WTC11 (cell line): ENCODE data around the gene ADM.

Source experiments
- CBFB ChIP-seq: sonication (generic); formaldehyde crosslinking; IDR thresholded peaks from 2 replicates; pipeline ENCODE4 v1.8.1; 2022; ENCODE audit warnings: mild to moderate bottlenecking, low read depth, missing genetic modification reagents
- FOXJ3 ChIP-seq: sonication (generic); formaldehyde crosslinking; IDR thresholded peaks from 2 replicates; pipeline ENCODE4 v1.9.0; 2021; ENCODE audit warnings: missing genetic modification reagents, mild to moderate bottlenecking, borderline replicate concordance
- JUN ChIP-seq: sonication (generic); formaldehyde crosslinking; IDR thresholded peaks from 2 replicates; pipeline ENCODE4 v1.8.0; 2023; ENCODE audit warnings: mild to moderate bottlenecking, missing genetic modification reagents
- MAX ChIP-seq: sonication (generic); formaldehyde crosslinking; IDR thresholded peaks from 2 replicates; pipeline ENCODE4 v1.8.0; 2022; ENCODE audit warnings: mild to moderate bottlenecking, missing genetic modification reagents
- MXD4 ChIP-seq: fragments of 250-450 bp; sonication (Bioruptor Pico); IDR thresholded peaks from 2 replicates; pipeline ENCODE4 v1.8.0; 2021; ENCODE audit warnings: mild to moderate bottlenecking, moderate library complexity, borderline replicate concordance
- NR2C2 ChIP-seq: sonication (generic); formaldehyde crosslinking; IDR thresholded peaks from 2 replicates; pipeline ENCODE4 v1.8.0; 2022; ENCODE audit warnings: mild to moderate bottlenecking, missing genetic modification reagents
- SP1 ChIP-seq: sonication (generic); formaldehyde crosslinking; conservative IDR thresholded peaks from 2 replicates; pipeline ENCODE4 v1.8.1; 2022; ENCODE audit warnings: missing genetic modification reagents
- TEAD4 ChIP-seq: sonication (generic); formaldehyde crosslinking; IDR thresholded peaks from 2 replicates; pipeline ENCODE4 v1.8.0; 2022; ENCODE audit warnings: mild to moderate bottlenecking, missing genetic modification reagents
- TP53 ChIP-seq: sonication (generic); formaldehyde crosslinking; IDR thresholded peaks from 2 replicates; pipeline ENCODE4 v1.8.1; 2023; ENCODE audit warnings: mild to moderate bottlenecking, missing genetic modification reagents
- USF2 ChIP-seq: sonication (generic); formaldehyde crosslinking; IDR thresholded peaks from 2 replicates; pipeline ENCODE4 v1.8.1; 2023; ENCODE audit warnings: mild to moderate bottlenecking, missing genetic modification reagents, moderate library complexity
- ZNF396 ChIP-seq: fragments of 250-450 bp; sonication (Bioruptor Pico); IDR thresholded peaks from 2 replicates; pipeline ENCODE4 v1.8.0; 2021; ENCODE audit warnings: mild to moderate bottlenecking, moderate library complexity, borderline replicate concordance
- TF ChIP-seq, protein P1 (sequence below): fragments of 200-600 bp; IDR thresholded peaks from 2 replicates; pipeline ENCODE4 v1.8.0; 2022; ENCODE audit warnings: antibody characterized with exemption
- TF ChIP-seq, protein P2 (sequence below): sonication (generic); formaldehyde crosslinking; conservative IDR thresholded peaks from 2 replicates; pipeline ENCODE4 v1.8.1; 2022; ENCODE audit warnings: mild to moderate bottlenecking, missing genetic modification reagents

DNA sequence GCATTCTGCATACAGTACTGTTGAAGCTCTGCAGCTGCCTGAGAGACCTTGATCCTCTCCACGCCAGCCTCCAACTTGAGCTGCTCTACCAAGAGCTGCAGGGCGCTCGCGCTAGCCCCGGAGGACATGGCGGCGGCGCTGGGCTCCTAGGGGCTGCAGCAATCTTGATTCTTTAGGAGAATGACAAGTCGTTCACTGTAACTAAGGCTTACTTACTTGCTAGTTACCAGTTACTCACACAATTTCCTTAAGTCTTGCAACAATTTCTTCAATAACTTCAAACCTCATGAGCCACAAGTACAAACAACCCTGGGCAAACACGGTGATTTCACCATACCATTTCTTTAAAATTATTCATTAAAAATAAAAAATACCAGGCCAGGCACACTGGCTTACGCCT, 32.7 kb upstream of the ADM start:
- TF ChIP-seq SP1 (CRISPR knock-in tag) (no peak), CBFB (CRISPR knock-in tag) (no peak), NR2C2 (CRISPR knock-in tag) (no peak), USF2 (CRISPR knock-in tag) (no peak), FOXJ3 (CRISPR knock-in tag) (no peak), MAX (no peak), MXD4 (CRISPR knock-in tag) (no peak), TEAD4 (no peak), JUN (CRISPR knock-in tag) (no peak), TP53 (CRISPR knock-in tag) (no peak), ZNF396 (CRISPR knock-in tag) (no peak)
- TF ChIP-seq, protein P1, sequence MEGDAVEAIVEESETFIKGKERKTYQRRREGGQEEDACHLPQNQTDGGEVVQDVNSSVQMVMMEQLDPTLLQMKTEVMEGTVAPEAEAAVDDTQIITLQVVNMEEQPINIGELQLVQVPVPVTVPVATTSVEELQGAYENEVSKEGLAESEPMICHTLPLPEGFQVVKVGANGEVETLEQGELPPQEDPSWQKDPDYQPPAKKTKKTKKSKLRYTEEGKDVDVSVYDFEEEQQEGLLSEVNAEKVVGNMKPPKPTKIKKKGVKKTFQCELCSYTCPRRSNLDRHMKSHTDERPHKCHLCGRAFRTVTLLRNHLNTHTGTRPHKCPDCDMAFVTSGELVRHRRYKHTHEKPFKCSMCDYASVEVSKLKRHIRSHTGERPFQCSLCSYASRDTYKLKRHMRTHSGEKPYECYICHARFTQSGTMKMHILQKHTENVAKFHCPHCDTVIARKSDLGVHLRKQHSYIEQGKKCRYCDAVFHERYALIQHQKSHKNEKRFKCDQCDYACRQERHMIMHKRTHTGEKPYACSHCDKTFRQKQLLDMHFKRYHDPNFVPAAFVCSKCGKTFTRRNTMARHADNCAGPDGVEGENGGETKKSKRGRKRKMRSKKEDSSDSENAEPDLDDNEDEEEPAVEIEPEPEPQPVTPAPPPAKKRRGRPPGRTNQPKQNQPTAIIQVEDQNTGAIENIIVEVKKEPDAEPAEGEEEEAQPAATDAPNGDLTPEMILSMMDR = no peak
- TF ChIP-seq, protein P2, sequence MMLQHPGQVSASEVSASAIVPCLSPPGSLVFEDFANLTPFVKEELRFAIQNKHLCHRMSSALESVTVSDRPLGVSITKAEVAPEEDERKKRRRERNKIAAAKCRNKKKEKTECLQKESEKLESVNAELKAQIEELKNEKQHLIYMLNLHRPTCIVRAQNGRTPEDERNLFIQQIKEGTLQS (CRISPR knock-in tag) = no peak
